Measurements from ENCODE around the gene VKORC1L1.
"Not testable (repeated sequence)": the region's sequence is repeated elsewhere in the genome, so short reads cannot be mapped to it uniquely, and the experiment has no call there.

VKORC1L1 gene

DNA sequence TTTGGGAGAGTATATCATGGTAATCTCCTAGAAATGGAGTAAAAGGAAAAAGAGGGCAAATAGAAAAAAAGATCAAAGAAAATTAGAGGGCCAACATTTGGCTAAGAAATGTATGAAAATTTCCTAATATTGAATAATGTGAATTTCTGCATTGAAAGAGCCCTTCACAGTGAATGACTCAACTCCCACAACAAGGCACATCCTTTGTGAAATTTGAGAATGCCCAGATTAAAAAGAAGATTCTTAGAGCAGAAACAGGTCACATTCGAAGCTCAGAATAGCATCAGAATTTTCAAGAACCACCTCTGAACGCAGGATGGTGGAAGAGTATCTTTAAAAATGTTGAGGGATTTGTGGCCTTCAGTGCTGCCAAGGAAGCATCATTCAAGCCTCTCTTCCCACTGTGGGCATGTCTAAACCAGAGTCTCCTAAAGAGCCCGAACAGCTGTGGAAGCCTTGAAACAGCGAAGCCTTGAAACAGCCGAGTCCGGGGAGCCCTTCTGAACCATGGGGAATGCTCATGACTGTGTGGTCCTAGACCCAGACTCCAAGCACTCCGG is 65.5 kb downstream of the VKORC1L1 start:
- DNase-seq (ENCODE audit: low spot score): no peak

DNA sequence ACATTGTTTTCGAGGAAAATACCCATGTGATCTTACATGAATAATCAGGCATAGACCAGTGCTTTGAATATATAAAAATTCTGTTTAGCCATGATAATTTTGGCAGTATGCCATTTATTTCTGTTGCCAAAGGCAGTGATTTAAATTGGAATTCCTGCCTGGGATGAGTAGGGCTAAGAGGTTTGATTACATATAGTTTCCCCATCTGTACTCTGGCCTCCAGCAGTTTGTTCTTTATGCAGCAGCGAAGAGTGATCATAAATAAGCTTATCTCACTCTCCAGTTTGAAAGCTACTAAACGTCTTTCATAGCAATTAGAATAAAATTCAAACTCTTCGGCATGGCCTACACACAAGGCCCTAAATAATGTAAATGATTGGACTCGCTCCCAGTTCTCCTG is 72.9 kb downstream of the VKORC1L1 start:
- DNase-seq (ENCODE audit: low spot score): not testable (repeated sequence)

DNA sequence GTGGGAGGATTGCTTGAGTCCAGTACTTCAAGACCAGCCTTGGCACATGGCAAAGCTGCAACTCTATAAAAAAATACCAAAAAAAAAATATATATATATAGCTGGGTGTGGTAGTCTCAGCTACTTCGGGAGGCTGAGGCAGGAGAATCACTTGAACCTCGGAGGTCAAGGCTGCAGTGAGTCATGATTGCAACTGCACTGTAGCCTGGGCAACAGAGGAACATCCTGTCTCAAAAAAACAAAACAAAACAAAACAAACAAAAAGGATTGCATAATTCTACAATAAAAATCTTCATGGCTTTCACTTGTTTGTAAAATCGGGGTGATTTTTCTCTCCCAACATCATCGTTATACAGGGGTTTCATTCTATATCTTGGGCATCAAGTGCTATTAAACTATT is 74.0 kb downstream of the VKORC1L1 start:
- DNase-seq (ENCODE audit: low spot score): no peak

DNA sequence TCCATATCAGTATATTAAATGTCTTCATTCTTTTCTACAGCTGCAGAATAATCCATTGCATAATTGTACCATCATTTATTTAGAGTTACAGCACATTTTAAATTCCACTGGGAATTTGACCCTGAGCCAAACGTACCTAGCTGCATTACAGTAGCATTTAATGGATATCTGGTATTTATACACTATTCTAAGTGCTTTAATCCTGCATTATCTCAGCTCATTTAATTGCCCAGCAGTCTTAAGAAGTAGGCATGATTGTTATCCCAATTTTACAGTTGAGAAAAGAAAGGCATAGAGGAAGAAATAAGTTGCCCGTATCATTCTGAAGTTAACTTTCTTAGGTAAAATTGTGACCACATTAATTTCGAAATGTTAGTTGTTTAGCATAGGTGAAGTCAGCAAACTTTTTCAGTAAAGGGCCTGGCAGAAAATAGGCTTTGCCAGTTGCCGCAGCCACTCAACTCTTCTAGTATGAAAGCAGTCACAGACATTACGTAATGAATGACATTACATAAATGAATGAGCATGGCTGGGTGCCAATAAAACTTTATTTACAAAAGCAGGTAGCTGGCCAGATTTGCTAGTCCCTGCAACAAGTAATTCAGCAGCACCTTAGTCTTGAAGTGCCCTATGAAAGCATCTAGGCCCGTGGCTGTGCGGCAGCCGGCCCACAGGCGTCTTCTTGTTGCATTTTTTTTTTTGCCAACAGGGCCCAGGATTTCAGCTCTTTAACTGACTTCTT is 79.1 kb downstream of the VKORC1L1 start:
- DNase-seq (ENCODE audit: low spot score): peak; percentile 34

DNA sequence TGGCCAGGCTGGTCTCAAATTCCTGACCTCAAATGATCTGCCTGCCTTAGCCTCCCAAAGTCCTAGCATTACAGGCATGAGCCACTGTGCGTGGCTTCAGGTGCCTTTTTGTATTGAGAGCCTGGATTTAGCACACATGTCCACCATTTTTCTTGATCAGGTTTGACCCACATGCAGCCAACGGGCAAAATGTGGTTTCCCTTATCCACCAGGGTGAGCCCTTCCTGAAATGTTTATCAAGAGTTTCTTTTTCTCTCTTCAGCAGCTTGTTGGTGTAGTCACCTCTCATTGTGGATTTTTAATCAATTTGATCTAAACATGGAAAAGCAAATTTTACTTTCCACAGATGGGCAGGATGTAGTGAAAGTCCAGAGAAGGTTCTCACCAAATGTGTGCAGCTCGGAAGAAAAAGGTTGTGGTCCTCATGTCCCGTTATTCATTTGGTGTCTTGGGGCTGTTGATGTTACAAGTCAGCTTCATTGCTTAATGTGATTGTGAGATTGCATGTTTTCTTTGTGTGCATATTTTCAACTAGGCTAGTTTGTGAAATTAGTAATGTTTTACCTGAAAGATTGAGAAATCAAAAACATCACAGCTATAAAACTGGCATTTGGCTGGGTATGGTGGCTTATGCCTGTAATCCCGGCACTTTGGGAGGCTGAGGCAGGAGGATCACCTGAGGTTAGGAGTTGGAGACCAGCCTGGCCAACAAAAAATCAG is 80.3 kb downstream of the VKORC1L1 start:
- DNase-seq (ENCODE audit: low spot score): no peak

DNA sequence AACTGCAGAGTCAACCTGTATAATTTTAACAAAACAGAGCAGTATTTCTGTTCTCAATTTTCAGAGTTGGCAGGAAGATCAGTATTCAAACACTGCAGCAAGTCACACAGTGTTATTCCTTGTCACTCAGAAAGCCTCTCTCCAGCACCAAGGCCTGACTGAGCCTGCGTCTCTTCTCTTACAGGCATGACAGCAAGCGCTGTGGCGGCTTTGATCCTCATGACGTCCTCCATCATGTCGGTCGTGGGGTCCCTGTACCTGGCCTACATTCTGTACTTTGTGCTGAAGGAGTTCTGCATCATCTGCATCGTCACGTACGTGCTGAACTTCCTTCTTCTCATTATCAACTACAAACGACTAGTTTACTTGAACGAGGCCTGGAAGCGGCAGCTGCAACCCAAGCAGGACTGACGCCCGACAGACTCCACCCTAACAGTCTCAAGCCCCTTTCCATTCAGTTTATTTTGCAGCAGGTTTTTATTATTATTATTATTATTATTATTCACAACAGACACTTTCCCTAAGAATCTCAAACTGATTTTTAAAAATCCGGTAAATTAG is 81.1 kb downstream of the VKORC1L1 start:
- DNase-seq (ENCODE audit: low spot score): no peak

DNA sequence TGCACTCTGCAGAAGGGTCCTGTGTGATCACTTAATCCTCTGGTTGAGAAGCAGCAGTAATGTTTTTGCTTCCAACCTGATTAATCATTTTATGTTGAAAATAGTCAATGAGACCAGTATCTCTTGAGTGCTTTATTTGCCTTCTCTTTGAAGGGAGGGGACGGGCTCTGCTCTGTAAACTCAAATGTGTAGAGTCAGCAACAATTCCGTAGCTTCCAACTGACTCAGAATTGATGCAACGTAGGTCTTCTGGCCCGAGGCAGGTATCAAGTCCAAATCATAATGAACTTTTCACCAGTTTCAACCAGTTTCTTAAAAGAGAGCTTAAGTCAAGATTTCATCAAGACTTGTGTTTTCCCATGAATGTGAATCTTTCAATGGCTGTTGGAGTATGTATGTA is 82.8 kb downstream of the VKORC1L1 start:
- no peak for DNase-seq (ENCODE audit: low spot score)

DNA sequence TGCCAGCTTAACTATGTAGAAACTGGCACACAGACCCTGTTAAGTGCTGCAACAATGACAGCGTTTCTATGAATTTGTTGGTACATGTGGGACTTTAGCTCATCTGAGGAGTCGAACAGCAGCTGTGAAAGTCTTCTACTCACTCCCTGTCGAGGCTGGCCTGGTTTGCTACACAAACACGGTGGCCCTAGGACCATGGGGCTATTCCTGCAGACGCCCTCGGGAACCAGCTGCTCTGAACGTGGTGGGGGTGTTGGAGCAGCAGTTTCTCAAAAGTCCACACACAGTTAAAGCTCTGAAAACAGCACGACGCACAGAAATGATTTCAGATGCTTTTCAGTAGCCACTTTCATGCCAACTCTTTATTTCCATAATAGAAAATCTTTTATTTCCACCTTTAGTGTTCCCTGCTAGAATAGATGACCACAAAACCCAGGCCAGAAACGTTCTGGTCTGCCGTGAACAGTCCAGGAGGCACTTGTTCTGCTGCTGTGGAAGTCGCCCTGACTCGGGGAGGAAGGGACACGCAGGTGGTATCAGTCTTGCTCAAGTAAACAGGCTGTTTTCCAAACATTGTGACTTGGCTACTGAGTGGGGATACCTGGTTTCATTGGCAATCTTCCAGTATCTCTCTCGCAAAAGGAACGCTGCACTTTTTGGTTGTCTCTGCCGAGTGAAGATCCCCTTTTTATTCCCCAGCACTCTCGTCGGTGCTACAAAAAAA is 87.6 kb downstream of the VKORC1L1 start:
- no peak for DNase-seq (ENCODE audit: low spot score)

DNA sequence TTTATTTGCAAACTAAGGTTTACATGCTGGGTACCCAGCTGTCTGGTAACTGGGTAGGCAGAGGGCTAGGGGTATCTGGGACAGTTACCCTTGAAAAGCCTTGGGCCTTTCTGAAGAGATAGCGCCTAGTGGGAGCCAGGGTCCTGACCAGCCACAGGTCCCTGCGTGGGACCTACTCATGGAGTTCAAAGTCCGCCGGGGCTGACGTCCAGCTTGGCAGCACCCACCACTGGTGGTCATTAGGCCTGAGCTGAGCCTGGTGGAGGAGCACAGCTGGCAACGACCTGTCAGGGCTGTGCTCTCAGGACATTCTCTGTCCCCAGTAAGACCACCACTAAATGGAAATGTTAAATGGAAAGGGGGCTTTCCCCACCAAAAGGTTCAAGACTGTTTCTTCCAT is 89.2 kb downstream of the VKORC1L1 start:
- DNase-seq (ENCODE audit: low spot score): no peak

DNA sequence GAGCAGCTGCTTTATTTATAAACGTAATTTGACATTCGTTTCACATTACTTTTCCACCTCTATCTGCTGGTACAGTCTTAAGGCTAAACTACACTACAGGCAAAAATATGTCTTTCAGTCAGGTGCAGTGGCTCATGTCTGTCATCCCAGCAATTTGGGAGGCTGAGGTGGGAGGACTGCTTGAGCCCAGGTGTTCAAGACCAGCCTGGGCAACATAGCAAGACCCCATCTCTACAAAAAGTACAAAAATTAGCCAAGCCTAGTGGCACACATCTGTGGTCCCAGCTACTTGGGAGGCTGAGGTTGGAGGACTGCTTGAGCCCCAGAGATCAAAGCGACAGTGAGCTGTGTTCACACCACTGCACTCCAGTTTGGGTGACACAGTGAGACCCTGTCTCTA is 91.8 kb downstream of the VKORC1L1 start:
- not testable (repeated sequence) for DNase-seq (ENCODE audit: low spot score)

DNA sequence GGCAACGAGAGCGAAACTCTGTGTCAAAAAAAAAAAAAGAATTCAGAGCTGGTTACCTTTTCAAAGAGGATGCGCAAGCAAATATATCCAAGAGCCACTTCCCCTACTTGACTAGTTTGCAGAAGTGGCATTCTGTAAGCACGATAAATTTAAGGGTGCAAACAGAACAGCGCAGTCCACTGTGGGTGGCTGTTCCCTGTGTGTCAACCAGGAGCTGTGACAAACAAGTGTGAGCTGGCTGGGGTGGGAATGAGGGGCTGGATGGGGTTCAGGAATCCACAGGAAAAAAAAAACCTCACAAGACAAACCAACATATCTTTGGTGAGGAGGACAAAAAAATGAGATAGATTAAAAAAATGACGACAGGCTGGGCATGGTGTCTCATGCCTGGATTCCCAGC is 93.3 kb downstream of the VKORC1L1 start:
- no peak for DNase-seq (ENCODE audit: low spot score)

DNA sequence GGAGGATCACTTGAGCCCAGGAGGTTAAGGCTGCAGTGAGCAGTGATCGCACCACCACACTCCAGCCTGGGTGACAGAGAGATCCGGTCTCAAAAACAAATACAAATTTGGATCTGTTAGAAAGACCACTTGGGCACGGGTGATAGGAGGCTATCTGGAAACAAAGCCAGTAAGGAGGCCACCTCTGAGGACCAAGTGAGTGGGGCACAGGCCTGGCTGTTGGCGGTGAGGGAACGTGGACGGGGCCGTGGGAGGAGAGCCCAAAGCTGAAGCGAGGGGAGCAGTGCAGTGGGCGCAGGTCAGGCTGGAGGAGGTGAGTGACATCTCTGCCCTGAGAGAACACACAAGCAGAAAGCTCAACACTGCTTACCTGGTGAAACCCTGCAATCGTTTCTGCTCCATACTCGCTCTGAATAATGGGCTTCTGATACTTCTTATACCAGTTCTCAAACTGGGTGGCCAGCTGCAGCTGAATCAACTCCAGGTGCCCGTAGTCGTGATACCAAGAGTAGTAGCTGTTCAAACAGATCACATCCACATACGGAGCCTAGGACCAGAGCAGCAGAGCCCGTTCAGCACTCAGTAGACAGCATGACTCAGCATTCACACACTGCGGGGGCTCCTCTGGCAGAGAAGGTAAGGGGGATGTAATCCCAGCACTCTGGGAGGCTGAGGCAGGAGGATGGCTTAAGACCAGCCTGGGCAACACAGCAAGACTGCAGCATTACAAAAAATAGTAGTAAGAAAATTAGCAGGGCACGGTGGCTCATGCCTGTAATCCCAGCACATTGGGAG is 94.7 kb downstream of the VKORC1L1 start:
- DNase-seq (ENCODE audit: low spot score): no peak

DNA sequence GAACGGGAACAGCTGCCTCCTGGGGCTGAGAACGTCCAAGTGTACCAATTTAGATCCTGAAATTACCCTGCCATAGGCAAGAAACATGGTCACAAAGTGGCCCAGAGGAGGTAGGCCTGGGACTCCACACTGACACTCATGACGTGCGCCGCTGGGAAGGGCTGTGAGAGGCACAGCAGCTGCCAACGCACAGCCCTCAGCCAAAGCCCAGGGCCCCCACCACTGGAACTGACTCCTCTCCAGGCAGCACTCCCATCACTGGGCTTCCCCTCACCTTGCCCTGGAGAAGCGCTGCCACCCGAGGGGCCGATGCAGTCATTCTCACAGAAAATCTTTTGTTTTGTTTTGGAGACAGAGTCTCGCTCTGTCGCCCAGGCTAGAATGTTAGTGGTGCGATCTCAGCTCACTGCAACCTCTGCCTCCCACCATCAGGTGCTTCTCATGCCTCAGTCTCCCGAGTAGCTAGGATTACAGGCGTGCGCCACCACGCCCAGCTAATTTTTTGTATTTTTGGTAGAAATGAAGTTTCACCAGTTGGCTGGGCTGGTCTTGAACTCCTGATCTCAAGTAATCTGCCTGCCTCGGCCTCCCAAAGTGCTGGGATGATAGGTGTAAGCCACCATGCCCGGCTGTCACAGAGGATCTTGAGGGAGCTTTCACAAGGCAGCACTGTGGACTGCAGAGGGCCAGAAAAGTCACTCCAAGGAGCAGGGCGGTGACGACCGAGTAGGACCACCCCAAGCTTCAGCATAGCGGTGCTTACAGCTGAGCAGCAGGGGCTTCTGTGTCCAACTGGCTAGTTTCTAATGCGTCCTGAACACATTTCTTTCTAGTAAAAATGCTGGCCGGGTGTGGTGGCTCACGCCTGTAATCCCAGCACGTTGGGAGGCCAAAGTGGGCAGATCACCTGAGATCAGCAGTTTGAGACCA is 95.6 kb downstream of the VKORC1L1 start:
- no peak for DNase-seq (ENCODE audit: low spot score)

DNA sequence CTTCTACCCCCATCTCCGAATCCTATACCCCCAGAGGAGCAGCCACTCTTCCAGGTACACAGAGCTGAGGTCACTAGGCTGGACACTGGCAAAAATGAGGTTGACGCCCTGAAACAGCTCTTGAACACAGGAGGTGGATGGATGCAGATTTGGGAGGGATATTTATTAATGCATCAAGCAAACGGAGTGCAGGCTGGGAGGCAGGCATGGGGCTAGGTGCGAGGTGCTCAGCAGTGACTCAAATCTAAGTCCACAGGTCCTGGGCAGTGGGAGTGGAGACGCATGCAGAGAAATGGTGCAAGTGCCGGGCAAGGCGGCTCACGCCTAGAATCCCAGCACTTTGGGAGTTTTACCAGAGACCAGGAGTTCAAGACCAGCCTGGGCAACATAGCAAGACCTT is 98.1 kb downstream of the VKORC1L1 start:
- DNase-seq (ENCODE audit: low spot score): no peak

DNA sequence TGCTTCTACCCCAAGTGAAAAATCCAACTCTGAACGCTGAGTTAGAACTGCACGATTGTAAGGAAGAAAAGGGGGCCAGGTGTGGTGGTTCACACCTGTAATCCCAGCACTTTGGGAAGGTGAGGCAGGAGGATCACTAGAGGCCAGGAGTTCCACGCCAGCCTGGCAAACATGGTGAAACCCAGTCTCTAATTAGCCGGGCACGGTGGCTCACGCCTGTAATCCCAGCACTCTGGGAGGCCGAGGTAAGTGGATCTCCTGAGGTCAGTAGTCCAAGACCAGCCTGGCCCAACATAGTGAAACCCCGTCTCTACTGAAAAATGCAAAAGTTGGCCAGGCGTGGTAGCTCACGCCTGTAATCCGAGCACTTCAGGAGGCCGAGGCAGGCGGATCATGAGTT is 100.1 kb downstream of the VKORC1L1 start:
- no peak for DNase-seq (ENCODE audit: low spot score)

DNA sequence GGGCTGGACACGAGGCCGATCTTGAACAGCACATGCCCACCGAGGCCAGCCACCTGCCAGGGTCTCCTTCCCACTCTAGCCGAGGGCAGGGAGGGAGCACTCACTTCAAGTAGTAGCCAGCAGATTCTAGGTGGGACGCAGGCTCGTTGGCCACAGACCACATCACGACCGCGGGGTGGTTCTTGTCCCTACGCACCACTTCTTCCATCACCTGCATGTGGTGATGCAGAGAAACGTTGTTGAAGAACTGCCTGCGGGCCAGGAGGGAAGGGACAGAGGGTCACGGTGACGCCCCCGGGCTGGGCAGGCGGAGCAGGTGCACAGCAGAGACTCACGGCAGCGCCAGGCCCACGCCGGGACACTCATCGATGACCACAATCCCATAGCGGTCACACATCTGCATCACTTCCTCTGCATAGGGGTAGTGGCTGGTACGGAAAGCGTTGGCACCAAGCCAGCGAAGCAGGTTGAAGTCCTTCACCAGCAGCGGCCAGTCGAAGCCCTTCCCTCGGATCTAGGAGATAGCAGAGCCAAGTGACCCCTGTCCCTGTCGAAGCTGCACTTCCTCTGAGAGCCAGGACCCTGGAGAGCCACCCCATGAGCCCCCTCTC is 101.4 kb downstream of the VKORC1L1 start:
- DNase-seq (ENCODE audit: low spot score): no peak

DNA sequence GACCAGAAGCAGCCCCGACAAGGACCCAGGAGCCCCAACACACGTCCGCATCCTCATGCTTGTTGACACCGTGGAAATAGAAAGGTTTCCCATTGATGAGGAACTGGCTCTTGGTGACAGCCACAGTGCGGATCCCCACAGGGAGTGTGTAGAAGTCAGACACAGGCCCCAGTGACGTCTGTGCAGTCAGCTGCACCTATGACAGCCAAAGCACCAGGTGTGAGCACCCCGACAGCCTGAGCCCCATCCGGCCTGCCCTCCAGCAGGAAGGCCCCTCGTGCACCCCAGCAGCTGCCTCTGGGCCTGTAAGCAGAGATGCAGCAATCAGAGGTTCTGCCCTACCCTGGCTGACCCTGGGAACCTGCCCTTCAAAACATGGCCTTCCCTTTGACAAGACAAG is 102.0 kb downstream of the VKORC1L1 start:
- no peak for DNase-seq (ENCODE audit: low spot score)

DNA sequence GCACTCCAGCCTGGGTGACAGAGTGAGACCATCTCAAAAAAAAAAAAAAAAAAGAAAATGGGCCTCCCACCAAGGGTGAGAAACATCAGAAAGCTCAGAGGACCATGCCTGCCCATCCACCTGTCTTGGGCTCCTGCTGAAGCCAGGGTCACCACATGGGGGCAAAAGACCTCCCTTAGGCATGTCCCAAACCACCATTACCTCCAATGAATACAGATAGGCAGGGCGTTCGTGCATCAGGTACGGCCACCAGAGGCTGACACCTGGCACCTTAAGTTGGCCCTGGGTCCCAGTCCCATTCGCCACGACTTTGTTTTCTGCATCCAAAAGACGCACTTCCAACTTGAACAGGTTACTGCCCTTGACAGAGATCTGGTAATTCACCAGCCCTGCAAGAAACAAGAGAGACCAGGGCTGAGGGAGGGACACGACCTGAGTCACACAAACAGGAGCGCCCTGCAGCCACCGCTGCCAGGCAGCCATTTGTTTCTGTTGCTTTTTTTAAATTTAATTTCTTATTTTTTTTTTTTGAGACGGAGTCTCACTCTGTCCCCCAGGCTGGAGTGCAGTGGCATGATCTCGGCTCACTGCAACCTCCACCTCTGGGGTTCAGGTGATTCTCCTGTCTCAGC is 103.1 kb downstream of the VKORC1L1 start:
- DNase-seq (ENCODE audit: low spot score): no peak

DNA sequence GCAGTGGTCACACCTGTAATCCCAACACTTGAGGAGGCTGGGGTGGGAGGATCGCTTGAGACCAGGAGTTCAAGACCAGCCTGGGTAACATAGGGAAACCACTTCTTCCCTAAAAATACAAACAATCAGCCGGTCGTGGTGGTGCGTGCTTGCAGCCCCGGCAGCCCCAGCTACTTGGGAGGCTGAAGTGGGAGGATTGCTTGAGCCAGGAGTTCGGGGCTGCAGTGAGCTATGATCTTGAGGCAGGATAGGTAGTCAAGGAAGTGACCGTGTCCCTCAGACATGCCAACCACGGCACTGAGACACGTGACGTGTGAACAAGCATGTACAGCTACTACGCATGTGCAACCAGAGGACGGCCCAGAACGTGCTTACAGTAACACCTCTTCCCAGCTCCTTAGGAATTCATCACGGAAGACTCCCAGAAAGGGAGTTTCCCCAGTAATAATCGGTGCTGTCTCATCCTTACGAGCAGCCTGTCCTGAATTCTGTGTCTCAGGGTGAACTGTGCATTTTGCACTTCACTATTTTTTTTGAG is 103.9 kb downstream of the VKORC1L1 start:
- no peak for DNase-seq (ENCODE audit: low spot score)
